ENCODE results near the gene NTNG2.

NTNG2 gene

DNA sequence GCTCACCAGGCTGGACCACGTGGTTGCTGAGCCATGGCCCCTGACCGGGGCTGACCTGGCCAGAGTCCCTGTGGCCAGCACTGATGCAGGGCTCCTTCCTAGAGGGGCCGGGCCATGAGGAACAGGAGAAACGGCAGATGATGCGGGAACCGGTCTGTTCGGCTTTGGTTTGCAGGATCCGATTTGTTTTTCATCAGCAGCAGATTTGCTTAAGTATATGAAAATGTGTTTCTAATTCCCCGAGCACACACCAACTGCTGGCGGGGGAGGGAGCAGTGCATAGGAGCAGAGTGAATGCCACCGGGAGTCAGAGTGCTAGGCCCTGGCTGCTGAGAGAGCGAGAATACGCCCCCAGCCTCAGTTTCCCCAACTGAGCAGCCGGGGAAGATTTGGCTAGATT lies 13.6 kb downstream of the NTNG2 start:
- DNase-seq = no peak

GRCh38 chr9:132176338-132176737 lies 14.5 kb downstream of the NTNG2 start:
- no peak for DNase-seq

DNA sequence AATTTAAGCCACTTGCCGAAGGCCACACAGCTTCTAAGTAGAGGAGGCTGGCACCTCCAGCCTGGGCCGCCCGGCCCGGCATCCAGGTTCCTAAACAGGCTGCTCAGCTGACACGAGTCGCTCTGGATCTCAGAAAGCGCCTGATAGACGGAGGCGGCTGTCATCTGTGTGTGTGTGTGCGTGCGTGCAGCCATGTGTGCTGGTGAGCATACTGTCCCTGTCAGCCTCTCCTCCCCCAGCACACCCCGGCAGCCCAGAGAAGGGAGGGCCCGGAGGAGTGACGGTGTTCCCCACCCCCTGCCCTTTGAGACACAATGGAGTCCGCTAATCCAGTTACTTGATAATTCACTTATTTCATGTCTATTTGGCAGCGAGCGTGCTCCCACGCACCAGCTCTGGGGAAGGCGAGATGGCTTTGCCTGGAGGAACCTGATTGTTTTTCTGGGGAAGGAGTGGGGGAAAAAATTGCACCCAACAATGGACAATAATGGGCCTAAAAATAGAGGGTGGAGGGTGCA lies 20.0 kb downstream of the NTNG2 start:
- DNase-seq = no peak

GRCh38 chr9:132182314-132183091 lies 20.6 kb downstream of the NTNG2 start:
- DNase-seq = no peak

DNA sequence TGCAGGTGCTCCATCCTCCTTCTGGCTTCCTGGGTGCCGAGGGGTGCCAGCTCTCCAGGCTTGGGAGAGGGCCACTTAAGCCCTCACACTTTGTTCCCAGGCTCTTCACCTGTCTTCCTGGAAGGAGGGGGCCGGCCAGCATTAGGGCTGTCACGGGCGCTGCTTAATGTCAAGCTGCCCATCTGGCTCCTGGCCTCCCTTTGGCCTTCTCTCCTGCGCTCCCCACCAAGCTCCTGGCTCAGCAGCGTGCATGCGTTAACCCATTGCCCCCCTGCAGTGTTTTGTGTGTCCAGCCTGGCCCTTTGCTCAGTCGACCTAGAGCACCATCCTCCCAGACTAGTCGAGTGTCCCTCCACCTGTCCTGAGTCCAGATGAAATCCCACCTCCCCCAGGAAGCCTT lies 21.3 kb downstream of the NTNG2 start:
- no peak for DNase-seq

- DNase-seq = no peak
These were observed 21.9 kb downstream of the NTNG2 start for GRCh38 chr9:132183715-132184114.

- no peak for DNase-seq
These were observed 22.3 kb downstream of the NTNG2 start for GRCh38 chr9:132184124-132184523.

GRCh38 chr9:132185073-132186009 lies 23.5 kb downstream of the NTNG2 start:
- DNase-seq = no peak

- DNase-seq = no peak
These were observed 25.3 kb downstream of the NTNG2 start for GRCh38 chr9:132187121-132187620.

DNA sequence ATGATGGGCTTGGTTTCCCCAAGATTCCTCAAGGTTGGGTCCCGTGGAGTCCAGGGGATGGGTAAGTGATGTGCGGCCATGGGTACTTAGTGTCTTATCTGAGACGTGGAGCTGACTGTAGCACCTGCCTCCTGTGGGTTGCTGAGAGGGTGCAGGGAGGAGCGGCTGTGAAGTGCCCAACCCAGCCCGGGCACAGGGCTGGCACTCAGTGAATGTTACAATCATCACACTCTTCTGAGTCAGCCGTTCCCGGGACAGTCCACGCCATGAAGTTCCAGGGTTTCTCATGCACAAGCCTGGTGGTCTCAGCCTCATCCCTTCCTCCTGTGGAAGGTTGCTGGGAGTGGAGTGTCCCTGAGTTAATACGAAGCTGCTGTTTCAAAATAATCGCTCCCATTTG lies 29.1 kb downstream of the NTNG2 start:
- DNase-seq = no peak

GRCh38 chr9:132192728-132193127 lies 30.9 kb downstream of the NTNG2 start:
- DNase-seq = no peak

DNA sequence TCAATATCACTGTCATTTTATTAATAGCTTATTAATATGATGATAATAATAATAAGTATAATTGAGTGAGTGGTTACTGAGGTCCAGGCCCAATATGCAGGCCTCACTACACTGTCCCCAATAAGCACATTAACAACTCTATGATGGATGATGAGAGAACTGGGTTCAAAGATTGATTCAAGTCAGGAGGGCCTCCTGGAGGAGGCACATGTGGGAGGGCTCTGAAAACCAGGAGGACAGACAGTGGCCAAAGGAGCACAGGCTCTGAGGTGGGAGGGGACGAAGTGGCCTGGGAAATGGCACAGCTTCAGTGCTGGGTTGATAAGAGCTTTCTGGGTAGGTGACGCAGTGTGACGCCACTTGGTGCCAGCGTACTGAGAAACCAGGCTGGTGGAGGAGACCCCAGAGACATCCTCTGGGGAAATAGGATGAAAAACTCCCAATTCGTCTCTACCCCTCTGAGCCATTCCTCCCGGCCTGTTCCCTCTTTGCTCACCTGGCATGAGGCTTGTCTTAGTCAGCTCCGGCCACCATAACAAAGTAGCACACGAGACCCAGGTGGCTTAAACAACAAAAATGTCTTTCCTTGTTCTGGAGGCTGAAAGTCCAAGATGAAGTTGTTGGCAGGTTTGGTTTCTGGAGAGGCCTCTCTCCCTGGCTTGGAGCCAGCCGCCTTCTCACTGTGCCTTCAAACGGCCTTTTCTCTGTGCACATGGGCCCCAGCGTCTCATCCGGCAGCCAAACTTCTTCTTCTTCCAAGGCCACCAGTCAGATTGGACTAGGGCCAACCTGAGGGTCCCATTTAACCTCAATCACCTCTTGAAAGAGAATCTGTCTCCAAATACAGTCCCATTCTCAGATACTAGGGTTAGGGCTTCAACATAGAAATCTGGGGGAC lies 31.6 kb downstream of the NTNG2 start:
- no peak for DNase-seq

DNA sequence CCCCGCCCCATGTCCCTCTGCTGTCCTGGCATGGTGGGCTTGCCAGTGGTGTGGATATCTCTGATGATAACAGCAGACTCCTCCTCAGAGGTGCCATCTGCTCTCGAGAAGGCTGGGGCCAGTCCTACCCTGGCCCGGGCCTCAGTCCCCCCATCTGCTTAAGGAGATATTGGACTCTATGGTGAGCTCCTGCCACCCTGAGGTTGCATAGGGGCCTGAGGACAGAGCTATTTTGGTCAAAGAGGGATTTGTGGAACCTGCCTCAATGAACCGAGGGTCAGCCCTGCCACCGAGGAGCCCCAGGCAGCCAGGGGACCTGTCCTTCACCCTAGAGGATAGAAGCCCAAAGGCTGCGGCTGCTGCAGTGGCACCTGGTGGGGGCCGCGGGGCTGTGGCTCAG lies 32.6 kb downstream of the NTNG2 start:
- DNase-seq = no peak

DNA sequence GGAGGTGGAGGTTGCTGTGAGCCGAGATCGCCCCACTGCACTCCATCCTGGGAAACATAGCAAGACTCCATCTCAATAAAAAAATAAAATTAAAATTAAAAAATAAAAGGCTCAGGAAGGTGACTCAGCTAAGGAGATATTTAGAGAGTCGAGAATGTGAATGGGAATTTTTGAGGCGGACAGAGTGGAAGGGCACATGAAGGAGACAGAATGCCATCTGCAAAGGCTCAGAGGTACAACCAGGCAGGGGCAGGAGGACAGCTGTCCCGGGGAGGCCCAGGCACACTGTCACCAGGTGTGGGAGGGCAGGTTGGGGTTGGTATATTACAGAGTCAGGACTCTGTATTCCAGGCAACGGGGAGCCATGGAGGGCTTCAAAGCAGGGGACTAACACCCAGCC lies 35.5 kb downstream of the NTNG2 start:
- no peak for DNase-seq

- DNase-seq = no peak
These were observed 36.1 kb downstream of the NTNG2 start for GRCh38 chr9:132197856-132198550.

- no peak for DNase-seq
These were observed 37.2 kb downstream of the NTNG2 start for GRCh38 chr9:132199056-132199455.

DNA sequence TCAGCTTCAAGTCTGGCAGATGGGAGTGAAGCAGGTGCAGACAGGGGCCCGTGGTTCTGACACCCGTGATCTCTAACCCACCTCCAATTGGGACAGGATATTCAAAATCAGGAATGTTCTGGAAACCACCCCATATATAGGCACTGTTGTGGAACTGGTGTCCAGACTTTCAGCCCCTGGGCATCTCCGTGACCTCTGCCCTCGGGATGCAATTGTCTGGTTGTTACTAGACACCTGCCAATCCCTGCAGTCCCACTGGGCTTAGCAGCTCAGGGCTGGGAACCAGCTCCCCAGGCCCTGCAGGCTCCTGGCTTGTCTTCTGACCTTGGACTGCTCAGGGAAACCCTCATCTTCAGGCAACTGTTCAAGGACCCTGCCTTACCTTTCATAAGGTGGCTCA lies 38.8 kb downstream of the NTNG2 start:
- no peak for DNase-seq

DNA sequence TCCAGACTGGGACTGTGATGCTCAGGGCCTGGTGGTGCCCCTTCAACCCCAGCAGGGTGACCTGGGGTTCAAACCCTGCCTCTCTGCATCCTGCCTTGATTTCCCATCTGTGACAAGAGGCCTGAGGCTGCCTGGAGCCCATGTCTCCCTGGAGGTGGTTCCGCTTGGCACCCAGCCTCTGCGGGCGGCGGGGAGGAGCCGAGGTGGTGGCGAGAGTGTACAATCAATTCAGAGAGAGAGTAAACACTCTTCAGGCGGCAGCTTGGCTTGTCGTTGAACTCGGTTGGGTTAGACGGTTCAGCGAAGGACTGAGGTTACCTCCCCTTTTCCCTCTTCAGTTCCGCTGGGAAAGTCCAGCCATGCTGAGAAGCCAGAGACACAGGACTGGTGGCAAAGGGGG lies 39.3 kb downstream of the NTNG2 start:
- no peak for DNase-seq

- no peak for DNase-seq
These were observed 40.2 kb downstream of the NTNG2 start for GRCh38 chr9:132201780-132202703.

GRCh38 chr9:132204883-132205282 lies 43.0 kb downstream of the NTNG2 start:
- no peak for DNase-seq

- no peak for DNase-seq
These were observed 45.4 kb downstream of the NTNG2 start for GRCh38 chr9:132207215-132207614.

Measured in islet precursor cell (in vitro differentiated cells).